ENCODE measurements around the gene HSPA1L.

HSPA1L gene

DNA sequence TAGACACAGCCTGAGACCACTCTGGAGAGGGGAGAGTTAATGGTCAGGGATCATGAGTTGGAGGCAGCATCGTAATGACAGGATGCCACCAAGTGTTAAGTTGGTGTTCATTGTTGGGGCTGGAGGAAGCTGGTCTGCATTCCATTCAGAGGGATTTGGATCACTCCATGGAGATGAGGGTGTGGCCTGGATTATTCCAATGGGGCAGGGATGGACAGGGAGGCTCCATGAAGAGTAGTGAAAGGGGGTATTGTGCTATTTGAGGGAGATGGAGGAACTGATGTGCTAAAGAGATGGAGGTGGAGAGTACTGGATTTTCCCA, 51.5 kb downstream of the HSPA1L start:
- DNase-seq (ENCODE audit: low spot score): no peak

DNA sequence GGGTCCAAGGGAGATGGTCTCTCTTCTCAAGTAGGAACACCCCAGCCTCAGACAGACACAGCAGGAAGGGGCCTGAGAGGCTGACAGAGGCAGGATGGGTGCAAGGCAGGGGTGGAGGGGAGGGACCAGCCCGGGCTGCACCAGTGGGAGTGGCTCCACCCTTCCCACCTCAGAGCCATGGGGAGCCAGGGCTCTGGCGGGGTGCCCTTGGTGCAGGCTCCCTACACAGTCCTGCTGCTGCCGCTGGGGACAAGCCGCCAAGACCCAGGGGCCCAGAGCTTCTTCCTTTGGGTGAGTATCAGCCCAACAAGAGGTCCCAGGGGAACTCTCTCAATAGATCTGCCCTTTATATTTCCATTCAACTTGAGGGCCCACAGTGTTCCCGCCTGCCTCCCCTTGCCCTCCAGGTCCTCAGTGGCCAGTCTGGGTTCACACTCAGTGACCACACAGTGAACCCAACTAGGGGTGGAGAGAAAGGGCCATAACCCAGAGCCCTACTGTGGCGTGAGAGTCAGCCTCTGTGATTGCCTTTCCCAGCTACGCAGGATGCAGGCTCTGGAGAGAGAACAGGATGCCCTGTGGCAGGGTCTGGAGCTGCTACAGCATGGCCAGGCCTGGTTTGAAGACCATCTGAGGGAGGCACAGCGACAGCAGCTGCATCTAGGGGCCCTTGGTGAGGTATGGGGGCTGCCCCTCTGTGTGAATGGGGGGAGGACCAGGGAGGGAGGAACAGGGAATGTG, 52.0 kb downstream of the HSPA1L start:
- no peak for DNase-seq (ENCODE audit: low spot score)

DNA sequence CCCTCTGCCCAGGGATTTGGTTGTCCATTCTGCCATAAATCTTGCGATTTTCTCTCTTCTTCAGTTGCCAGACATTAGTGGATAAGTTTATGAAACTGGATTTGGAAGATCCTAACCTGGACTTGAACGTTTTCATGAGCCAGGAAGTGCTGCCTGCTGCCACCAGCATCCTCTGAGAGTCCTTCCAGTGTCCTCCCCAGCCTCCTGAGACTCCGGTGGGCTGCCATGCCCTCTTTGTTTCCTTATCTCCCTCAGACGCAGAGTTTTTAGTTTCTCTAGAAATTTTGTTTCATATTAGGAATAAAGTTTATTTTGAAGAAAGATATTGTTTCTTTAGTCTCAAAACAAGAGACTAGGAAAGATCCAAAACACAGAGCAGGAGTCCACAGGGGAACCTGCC, 52.7 kb downstream of the HSPA1L start, which contains the start of gene SAPCD1:
SAPCD1 (plus strand) TSS at position 301 of the 400 bp plus-strand sequence. CDS start 399 bp downstream, outside the sequence.
- no peak for DNase-seq (ENCODE audit: low spot score)

DNA sequence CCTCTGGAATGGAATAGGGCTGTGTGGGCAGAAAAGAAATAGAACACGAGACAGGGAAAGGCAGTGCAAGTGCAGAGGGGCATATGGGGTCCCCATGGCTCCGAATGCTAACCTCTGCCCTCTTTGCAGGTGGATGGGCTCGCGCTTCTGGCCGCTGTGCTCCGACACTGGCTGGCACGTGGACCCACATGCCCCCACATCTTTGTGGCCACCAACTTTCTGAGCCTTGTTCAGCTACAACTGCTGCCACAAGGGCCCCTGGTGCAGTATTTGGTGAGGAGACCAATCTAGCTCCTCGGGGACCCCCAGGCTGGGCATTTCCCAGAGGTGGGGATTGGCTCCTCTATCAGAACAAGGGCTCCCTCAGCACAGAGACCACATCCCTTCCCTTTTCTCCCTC, 53.7 kb downstream of the HSPA1L start:
- no peak for DNase-seq (ENCODE audit: low spot score)

DNA sequence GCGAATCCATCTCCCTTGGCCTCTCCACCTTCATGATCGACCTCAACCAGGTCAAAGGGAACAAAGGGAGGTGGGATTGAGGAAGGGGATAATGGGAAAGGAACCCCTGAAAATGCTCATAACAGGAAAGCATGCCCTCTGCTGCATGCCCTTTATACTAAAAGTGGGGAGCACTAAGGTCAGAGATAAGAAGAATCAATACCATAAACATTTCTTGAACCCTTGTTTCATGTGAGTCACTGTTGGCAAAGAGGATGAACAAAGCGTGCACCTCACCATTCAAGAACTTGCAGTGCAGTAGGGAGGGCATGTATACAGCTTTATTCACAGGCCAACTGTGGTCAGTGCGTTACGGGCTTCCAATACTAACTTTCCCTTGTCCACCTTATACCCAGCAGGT, 54.3 kb downstream of the HSPA1L start:
- DNase-seq (ENCODE audit: low spot score): no peak

All from HuH-7 (cell line).